ENCODE measurements around the gene ITGA1.

DNA sequence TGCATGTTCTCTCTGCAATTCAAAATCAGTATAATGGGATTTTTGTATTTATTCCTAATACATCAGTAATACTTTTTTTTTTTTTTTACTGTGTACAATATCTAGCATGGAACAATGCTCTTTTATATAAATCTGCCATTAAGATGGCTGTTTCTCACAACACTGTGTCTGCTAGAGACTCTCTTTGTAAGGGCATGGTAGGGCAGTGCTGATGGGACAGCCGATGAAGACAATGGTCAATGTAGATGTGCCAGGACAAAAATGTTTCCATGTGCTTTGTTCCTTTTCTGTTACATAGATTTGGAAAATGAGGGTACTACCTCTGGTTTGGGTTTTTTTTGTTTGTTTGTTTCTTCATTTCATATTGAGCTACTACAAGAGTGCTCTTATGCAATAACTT lies 106.1 kb downstream of the ITGA1 start:
- TF ChIP-seq, protein P1, sequence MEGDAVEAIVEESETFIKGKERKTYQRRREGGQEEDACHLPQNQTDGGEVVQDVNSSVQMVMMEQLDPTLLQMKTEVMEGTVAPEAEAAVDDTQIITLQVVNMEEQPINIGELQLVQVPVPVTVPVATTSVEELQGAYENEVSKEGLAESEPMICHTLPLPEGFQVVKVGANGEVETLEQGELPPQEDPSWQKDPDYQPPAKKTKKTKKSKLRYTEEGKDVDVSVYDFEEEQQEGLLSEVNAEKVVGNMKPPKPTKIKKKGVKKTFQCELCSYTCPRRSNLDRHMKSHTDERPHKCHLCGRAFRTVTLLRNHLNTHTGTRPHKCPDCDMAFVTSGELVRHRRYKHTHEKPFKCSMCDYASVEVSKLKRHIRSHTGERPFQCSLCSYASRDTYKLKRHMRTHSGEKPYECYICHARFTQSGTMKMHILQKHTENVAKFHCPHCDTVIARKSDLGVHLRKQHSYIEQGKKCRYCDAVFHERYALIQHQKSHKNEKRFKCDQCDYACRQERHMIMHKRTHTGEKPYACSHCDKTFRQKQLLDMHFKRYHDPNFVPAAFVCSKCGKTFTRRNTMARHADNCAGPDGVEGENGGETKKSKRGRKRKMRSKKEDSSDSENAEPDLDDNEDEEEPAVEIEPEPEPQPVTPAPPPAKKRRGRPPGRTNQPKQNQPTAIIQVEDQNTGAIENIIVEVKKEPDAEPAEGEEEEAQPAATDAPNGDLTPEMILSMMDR (IDR thresholded peaks at IDR 0.05; ENCODE audit: control extremely low read depth in 1 of 3, insufficient read depth in 1 of 3, low read depth in 1 of 3, low read length in 3 of 3): no peak
- no peak for TF ChIP-seq POU5F1 (IDR thresholded peaks at IDR 0.05; ENCODE audit: low read depth, low read length)
- TF ChIP-seq EP300 (IDR thresholded peaks at IDR 0.05; ENCODE audit: borderline replicate concordance in 1 of 2, low read depth in 2 of 2, low read length in 2 of 2): no peak
- no peak for TF ChIP-seq RAD21 (IDR thresholded peaks at IDR 0.05 in 1 of 2, conservative IDR thresholded peaks at IDR 0.05 in 1 of 2; ENCODE audit: low read depth in 2 of 2, low read length in 2 of 2)
- TF ChIP-seq GTF2F1 (IDR thresholded peaks at IDR 0.05; ENCODE audit: borderline replicate concordance, low read depth, low read length): no peak
- TF ChIP-seq GABPA (IDR thresholded peaks at IDR 0.05; ENCODE audit: borderline replicate concordance, insufficient read depth, low read length): no peak
